Suprapubic skin (tissue), 4 donors: ENCODE data around the gene NEURL1B. TPM values are rescaled to one million over a fixed set of nuclear protein-coding genes. Genes with fewer than 3 reads are reported as not detected.

Experiments
- DNase-seq, 2 donors: peaks; one replicate each; pipeline ENCODE4 v3.0.0-alpha.2; 2019; ENCODE audit warnings: low spot score in 2 of 2
- H3K27ac ChIP-seq: fragments of 200-600 bp; sonication (generic); one replicate; pipeline ENCODE4 v1.5.1; 2019
- H3K27me3 ChIP-seq: fragments of 200-600 bp; sonication (generic); one replicate; pipeline ENCODE4 v1.5.1; 2019
- H3K36me3 ChIP-seq: fragments of 200-600 bp; sonication (generic); one replicate; pipeline ENCODE4 v1.5.1; 2019
- H3K4me1 ChIP-seq: fragments of 200-600 bp; sonication (generic); one replicate; pipeline ENCODE4 v1.5.1; 2019
- H3K4me3 ChIP-seq: fragments of 200-600 bp; sonication (generic); one replicate; pipeline ENCODE4 v1.5.1; 2019; ENCODE audit warnings: mild to moderate bottlenecking
- H3K9me3 ChIP-seq: fragments of 200-600 bp; sonication (generic); one replicate; pipeline ENCODE4 v1.5.1; 2019
- CTCF ChIP-seq, 2 donors: fragments of 200-600 bp in 1 of 2; fragments of 450-650 bp in 1 of 2; sonication (generic) in 1 of 2; IDR thresholded peaks; one replicate each; pipeline ENCODE4 v1.5.1; 2016 to 2019; ENCODE audit warnings: antibody characterized with exemption in 2 of 2, mild to moderate bottlenecking in 1 of 2, moderate library complexity in 1 of 2
- EP300 ChIP-seq: sonication (generic); formaldehyde crosslinking; IDR thresholded peaks from one replicate; pipeline ENCODE4 v1.6.1; 2017; ENCODE audit warnings: antibody characterized with exemption
- POLR2AphosphoS5 ChIP-seq, 3 donors: sonication (generic); formaldehyde crosslinking; IDR thresholded peaks; one replicate each; pipeline ENCODE4 v1.6.1; 2017; ENCODE audit warnings: antibody characterized with exemption in 3 of 3
- WGBS: methylation state at CpG from one replicate; pipeline ENCODE4 v1.1.5; 2018; 5-methylcytosine and 5-hydroxymethylcytosine counted together
- total RNA-seq, 4 donors: library from RNA; depleted of rRNA; stranded (reverse); fragments of >200 nt; gene quantifications; one replicate each; pipeline ENCODE4 v1.1.0, GENCODE V29; 2016

Gene NEURL1B
- total RNA-seq, 4 donors from 2014 or later: 18.5 to 40.9 (median 30.4) TPM

- Histone ChIP-seq H3K9me3 (no peaks in the 10 kb centered on the region), H3K27ac (peak overlapping the region; percentile 94), H3K36me3 (no peaks in the 10 kb centered on the region), H3K4me3 (no peak overlapping the region), H3K27me3 (no peaks in the 10 kb centered on the region), H3K4me1 (peaks cover 50% of the 10 kb centered on the region)
- WGBS: 93% methylated on average over 6 of the region's 6 CpGs
- no peak for DNase-seq
- TF ChIP-seq EP300: no peak
- no peak for TF ChIP-seq POLR2AphosphoS5 (IDR thresholded peaks at IDR 0.05)
Observed at GRCh38 chr5:172739375-172739774, 98.3 kb downstream of the NEURL1B start.

- H3K27ac ChIP-seq: peak overlapping the region; percentile 94
- 39% methylated on average over 15 of the region's 15 CpGs for WGBS
Observed at GRCh38 chr5:172740428-172741205, 99.6 kb downstream of the NEURL1B start.

More at GRCh38 chr5:172740428-172741205, 99.6 kb downstream of the NEURL1B start:
- peaks cover 51% of the 10 kb centered on the region for H3K4me1 ChIP-seq
- H3K9me3 ChIP-seq: no peaks in the 10 kb centered on the region
- no peak overlapping the region for H3K4me3 ChIP-seq
- DNase-seq: peak in 1 of 2 donors; percentile 92
- H3K27me3 ChIP-seq: no peaks in the 10 kb centered on the region
- peak in 1 of 3 donors; percentile 30 for TF ChIP-seq POLR2AphosphoS5 (IDR thresholded peaks at IDR 0.05)
- no peak for TF ChIP-seq CTCF (IDR thresholded peaks at IDR 0.05)
- H3K36me3 ChIP-seq: no peaks in the 10 kb centered on the region

Other genes starting within 250 kb of the NEURL1B start
- 10 to 100 TPM; 29.1 to 42.1 (median 31.3) TPM for gene SH3PXD2B, start 186.7 kb upstream of the NEURL1B start, total RNA-seq
- gene DUSP1, start 129.9 kb downstream of the NEURL1B start, total RNA-seq: 1,000 to 10,000 TPM; 1,246 to 2,948 (median 1,762) TPM
- 100 to 1,000 TPM in 1 of 4 donors, 10 to 100 TPM in 3; 81.2 to 106 (median 91.8) TPM for gene ERGIC1, start 193.0 kb downstream of the NEURL1B start, total RNA-seq